Neuronal stem cell (in vitro differentiated cells): Measurements from ENCODE around the gene NEMF.
A peak's percentile ranks its signal among the peaks of the same experiment; 100 is the strongest.

Experiments
- DNase-seq: peaks from one replicate; pipeline ENCODE4 v3.0.0-alpha.2; 2013; ENCODE audit warnings: low spot score
- H2AFZ ChIP-seq: one replicate; pipeline ENCODE4 v1.6.1; 2013; ENCODE audit warnings: mild to moderate bottlenecking, low read length, inconsistent platforms
- H2AK5ac ChIP-seq: 2 replicates; pipeline ENCODE4 v1.6.1; 2013; ENCODE audit warnings: low read depth, mild to moderate bottlenecking, inconsistent platforms, low read length, moderate library complexity, mixed read lengths
- H2BK120ac ChIP-seq: 2 replicates; pipeline ENCODE4 v1.6.1; 2013; ENCODE audit warnings: low read depth, mild to moderate bottlenecking, inconsistent platforms, low read length, moderate library complexity, mixed read lengths
- H2BK12ac ChIP-seq: one replicate; pipeline ENCODE4 v1.6.1; 2013; ENCODE audit warnings: low read length, inconsistent platforms
- H2BK15ac ChIP-seq: 2 replicates; pipeline ENCODE4 v1.6.1; 2013; ENCODE audit warnings: mild to moderate bottlenecking, low read length, inconsistent platforms, mixed read lengths
- H2BK5ac ChIP-seq: one replicate; pipeline ENCODE4 v1.6.1; 2013; ENCODE audit warnings: inconsistent platforms, mild to moderate bottlenecking, low read length, moderate library complexity
- H3K14ac ChIP-seq: one replicate; pipeline ENCODE4 v1.6.1; 2013; ENCODE audit warnings: low read length, inconsistent platforms
- H3K18ac ChIP-seq: 2 replicates; pipeline ENCODE4 v1.6.1; 2013; ENCODE audit warnings: low read length, inconsistent platforms
- H3K23ac ChIP-seq: 2 replicates; pipeline ENCODE4 v1.6.1; 2013; ENCODE audit warnings: low read depth, mild to moderate bottlenecking, mixed read lengths, low read length, inconsistent platforms; ENCODE audit not compliant: poor library complexity
- H3K27ac ChIP-seq: replicated peaks from 3 replicates; pipeline ENCODE4 v1.5.1; 2013; ENCODE audit warnings: low read length, inconsistent platforms
- H3K27me3 ChIP-seq, 3 experiments: 2 replicates each; pipeline ENCODE4 v1.6.1; 2013; ENCODE audit warnings: low read length in 3 of 3, mild to moderate bottlenecking in 2 of 3, inconsistent platforms in 1 of 3, low read depth in 1 of 3, mixed read lengths in 1 of 3, moderate library complexity in 1 of 3; ENCODE audit not compliant: control insufficient read depth in 3 of 3, insufficient read depth in 3 of 3
- H3K36me3 ChIP-seq, 2 donors: replicated peaks in 1 of 2; 2 replicates each; pipeline ENCODE4 v1.6.1; 2013; ENCODE audit warnings: low read length in 2 of 2; ENCODE audit not compliant: control insufficient read depth in 2 of 2, insufficient read depth in 2 of 2
- H3K4ac ChIP-seq: 2 replicates; pipeline ENCODE4 v1.6.1; 2013; ENCODE audit warnings: inconsistent platforms, mild to moderate bottlenecking, low read length, moderate library complexity
- H3K4me1 ChIP-seq, 2 donors: 1 replicate in 1 of 2; 2 replicates in 1 of 2; pipeline ENCODE4 v1.6.1; 2013; ENCODE audit warnings: low read length in 2 of 2, low read depth in 1 of 2; ENCODE audit not compliant: control insufficient read depth in 2 of 2, insufficient read depth in 1 of 2
- H3K4me2 ChIP-seq: one replicate; pipeline ENCODE4 v1.6.1; 2013; ENCODE audit warnings: mild to moderate bottlenecking, low read length, inconsistent platforms; ENCODE audit not compliant: insufficient read depth, poor library complexity, severe bottlenecking
- H3K4me3 ChIP-seq, 2 donors: 2 replicates each; pipeline ENCODE4 v1.5.1; 2013; ENCODE audit warnings: low read length in 2 of 2, mild to moderate bottlenecking in 2 of 2, inconsistent platforms in 1 of 2, moderate library complexity in 1 of 2
- H3K79me1 ChIP-seq: one replicate; pipeline ENCODE4 v1.6.1; 2013; ENCODE audit warnings: low read depth, mild to moderate bottlenecking, inconsistent platforms, low read length, moderate library complexity
- H3K9ac ChIP-seq: one replicate; pipeline ENCODE4 v1.6.1; 2013; ENCODE audit warnings: mild to moderate bottlenecking, low read depth, low read length, inconsistent platforms; ENCODE audit not compliant: poor library complexity
- H3K9me3 ChIP-seq, 2 donors: replicated peaks in 1 of 2; 2 replicates each; pipeline versions ENCODE3 to v1.6.1; 2013; ENCODE audit warnings: low read length in 2 of 2, mild to moderate bottlenecking in 2 of 2, inconsistent platforms in 1 of 2, low read depth in 1 of 2, mixed read lengths in 1 of 2, moderate library complexity in 1 of 2; ENCODE audit not compliant: control insufficient read depth in 2 of 2, insufficient read depth in 1 of 2
- H4K8ac ChIP-seq: one replicate; pipeline ENCODE4 v1.6.1; 2013; ENCODE audit warnings: low read depth, mild to moderate bottlenecking, inconsistent platforms, low read length, moderate library complexity
- H4K91ac ChIP-seq: one replicate; pipeline ENCODE4 v1.6.1; 2013; ENCODE audit warnings: low read length, low read depth, mild to moderate bottlenecking, inconsistent platforms; ENCODE audit not compliant: poor library complexity
- WGBS, 2 donors: extraction: QIAGEN DNeasy Blood & Tissue Kit; methylation state at CpG; one replicate each; pipeline ENCODE4 v1.1.7; 2013; ENCODE audit warnings: missing lambda C conversion rate in 2 of 2, mixed read lengths in 1 of 2; ENCODE audit not compliant: insufficient read length in 2 of 2, insufficient replicate concordance in 1 of 2; ENCODE audit errors: extremely low coverage in 2 of 2; 5-methylcytosine and 5-hydroxymethylcytosine counted together

Gene NEMF

DNA sequence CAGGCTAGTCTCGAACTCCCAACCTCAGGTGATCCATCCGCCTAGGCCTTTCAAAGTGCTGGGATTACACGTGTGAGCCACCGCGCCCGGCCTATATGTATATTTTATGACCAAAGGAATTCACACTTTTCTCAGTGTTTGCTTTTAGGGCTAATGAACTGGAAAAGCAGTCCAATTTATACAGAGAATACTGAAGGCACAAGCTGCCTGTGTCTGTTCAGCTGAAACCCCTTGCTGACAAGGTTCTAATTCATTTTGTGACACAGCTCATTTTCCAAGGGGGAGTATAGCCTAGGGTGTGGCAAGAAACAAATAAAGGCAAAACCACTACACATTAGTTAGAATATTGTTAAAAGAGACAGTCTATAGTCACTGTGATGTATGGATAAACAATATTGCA is 18.3 kb upstream of the NEMF start:
- Histone ChIP-seq H3K79me1 (no peaks in the 10 kb centered on the region), H2BK15ac (no peak overlapping the region), H3K14ac (no peak overlapping the region), H3K18ac (no peak overlapping the region), H3K23ac (no peak overlapping the region), H4K8ac (no peak overlapping the region), H3K4me1 (peaks cover 0 to 2% of the 10 kb centered on the region in 2 donors), H3K27ac (no peak overlapping the region), H2AFZ (no peak overlapping the region), H2BK12ac (no peak overlapping the region), H3K36me3 (no peaks in the 10 kb centered on the region), H2AK5ac (no peak overlapping the region), H3K4ac (no peak overlapping the region), H2BK120ac (no peak overlapping the region), H3K4me2 (no peak overlapping the region), H3K9me3 (no peaks in the 10 kb centered on the region), H3K4me3 (no peak overlapping the region), H3K27me3 (no peaks in the 10 kb centered on the region), H2BK5ac (no peak overlapping the region), H3K9ac (no peak overlapping the region), H4K91ac (no peak overlapping the region)
- DNase-seq = no peak
- no CpG with 5 or more reads among the region's 6 CpGs for WGBS, 2 donors

DNA sequence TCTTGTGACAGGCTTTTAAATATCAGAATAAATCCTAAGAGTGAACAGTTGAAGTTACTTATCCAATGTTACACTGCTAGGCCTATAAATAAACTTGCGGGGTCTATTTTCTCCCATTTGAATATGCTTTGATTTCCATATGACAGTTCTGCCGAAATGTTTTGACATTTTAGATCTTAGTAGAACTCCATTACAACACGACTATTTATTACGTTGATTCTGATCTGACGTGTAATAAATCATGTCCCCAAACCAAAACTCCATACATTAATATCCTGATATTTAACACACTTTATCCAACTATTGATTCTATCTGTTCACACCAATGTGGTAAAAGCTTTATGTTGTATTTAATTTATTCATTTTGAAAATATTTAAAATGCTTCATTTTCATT is 16.1 kb upstream of the NEMF start:
- no peak overlapping the region for H2AK5ac ChIP-seq
- no peak for DNase-seq
- peak overlapping the region in 1 of 2 donors; percentile 75 for H3K4me3 ChIP-seq
- peaks cover 0 to 2% of the 10 kb centered on the region in 2 donors for H3K4me1 ChIP-seq
- H3K9me3 ChIP-seq = no peaks in the 10 kb centered on the region
- no peak overlapping the region for H4K8ac ChIP-seq
- H3K18ac ChIP-seq = no peak overlapping the region
- no peak overlapping the region for H4K91ac ChIP-seq
- no peak overlapping the region for H2BK120ac ChIP-seq
- no peak overlapping the region for H3K9ac ChIP-seq
- H3K27ac ChIP-seq = no peak overlapping the region
- no peak overlapping the region for H2BK5ac ChIP-seq
- peak overlapping the region; percentile 95 for H2AFZ ChIP-seq
- H3K36me3 ChIP-seq = no peaks in the 10 kb centered on the region
- H3K14ac ChIP-seq = no peak overlapping the region
- WGBS, 2 donors = no CpG with 5 or more reads among the region's 5 CpGs
- no peak overlapping the region for H3K4ac ChIP-seq
- no peak overlapping the region for H3K23ac ChIP-seq
- H3K79me1 ChIP-seq = no peaks in the 10 kb centered on the region
- H3K4me2 ChIP-seq = peak overlapping the region; percentile 72
- H3K27me3 ChIP-seq = no peaks in the 10 kb centered on the region
- no peak overlapping the region for H2BK15ac ChIP-seq
- no peak overlapping the region for H2BK12ac ChIP-seq

DNA sequence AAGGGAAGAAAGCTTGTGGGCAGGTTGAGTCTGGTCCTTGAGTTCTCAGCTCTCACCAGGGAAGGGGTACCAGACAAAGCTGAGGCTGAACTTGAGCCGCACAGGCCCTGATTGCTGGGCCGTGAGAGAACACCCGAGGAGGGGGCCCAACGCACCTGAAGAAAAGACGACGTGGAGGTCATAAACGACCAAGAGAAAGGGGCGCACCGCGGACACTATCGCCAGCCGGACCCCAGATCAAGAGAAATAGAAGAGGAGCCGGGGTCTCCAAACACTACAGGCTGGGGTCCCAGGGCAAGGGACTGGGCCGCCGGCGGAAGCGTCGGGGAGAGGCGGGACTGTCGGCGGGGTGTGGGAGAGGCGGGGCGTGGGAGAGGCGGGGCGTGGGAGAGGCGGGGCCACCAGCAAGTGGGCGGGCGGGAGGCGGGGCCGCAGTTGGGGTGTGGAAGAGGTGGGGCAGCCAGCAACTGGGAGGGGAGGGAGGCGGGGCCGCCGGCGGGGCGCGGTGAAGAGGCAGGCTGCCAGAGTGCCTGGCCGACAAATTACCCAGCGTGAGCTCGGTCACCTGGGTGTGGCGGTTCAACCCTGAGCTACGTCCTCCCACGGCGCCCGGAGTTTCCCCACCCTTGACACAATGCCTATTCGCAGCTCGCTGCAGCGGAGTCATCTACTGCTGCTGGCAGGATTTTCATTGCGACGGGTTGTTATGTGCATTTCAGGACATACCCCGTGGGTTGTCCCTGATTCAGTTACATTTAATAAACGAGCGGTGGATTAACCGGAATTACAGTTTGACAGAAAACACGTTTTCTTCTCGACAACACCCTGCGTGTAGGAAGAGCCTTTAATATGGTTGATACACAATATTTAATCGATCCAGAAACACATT is 15.5 kb upstream of the NEMF start:
- peak overlapping the region; percentile 81 for H3K4ac ChIP-seq
- peak overlapping the region; percentile 85 for H3K18ac ChIP-seq
- no peak overlapping the region for H4K8ac ChIP-seq
- H2AFZ ChIP-seq = peak overlapping the region; percentile 95
- H2BK120ac ChIP-seq = no peak overlapping the region
- H3K27me3 ChIP-seq = no peaks in the 10 kb centered on the region
- H4K91ac ChIP-seq = no peak overlapping the region
- H2BK15ac ChIP-seq = peak overlapping the region; percentile 94
- H3K9ac ChIP-seq = peak overlapping the region; percentile 68
- no peak overlapping the region for H2BK5ac ChIP-seq
- no peaks in the 10 kb centered on the region for H3K9me3 ChIP-seq
- no CpG with 5 or more reads among the region's 57 CpGs for WGBS, 2 donors
- H3K79me1 ChIP-seq = no peaks in the 10 kb centered on the region
- peak; percentile 86 for DNase-seq
- peak overlapping the region; percentile 40 for H3K23ac ChIP-seq
- peak overlapping the region; percentile 72 for H3K4me2 ChIP-seq
- H3K36me3 ChIP-seq = no peaks in the 10 kb centered on the region
- H3K14ac ChIP-seq = peak overlapping the region; percentile 33
- peak overlapping the region; percentile 75 to 78 for H3K4me3 ChIP-seq
- H3K4me1 ChIP-seq = peaks cover 0 to 2% of the 10 kb centered on the region in 2 donors
- H3K27ac ChIP-seq = no peak overlapping the region
- H2BK12ac ChIP-seq = no peak overlapping the region
- no peak overlapping the region for H2AK5ac ChIP-seq

DNA sequence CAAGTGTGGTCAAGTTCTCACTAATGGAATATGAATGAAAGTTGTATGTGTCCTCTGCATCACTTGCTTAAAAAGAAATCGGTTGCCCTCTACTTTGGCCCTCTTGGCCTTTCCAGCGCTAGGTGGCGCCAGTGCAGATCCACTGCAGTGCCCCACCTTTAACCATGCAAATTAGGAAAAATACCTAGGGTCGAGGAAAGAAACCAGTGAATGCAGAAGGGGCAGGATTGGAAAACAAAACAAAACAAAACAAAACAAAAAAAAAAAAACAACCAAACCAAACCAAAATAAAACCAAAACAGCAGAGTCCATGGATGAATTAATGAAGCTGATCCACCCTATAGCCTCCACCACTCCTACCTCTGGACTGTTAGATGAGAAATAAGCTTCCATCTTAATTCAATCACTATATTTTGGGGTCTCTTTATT is 12.9 kb upstream of the NEMF start:
- H3K27me3 ChIP-seq = no peaks in the 10 kb centered on the region
- no peak overlapping the region for H3K27ac ChIP-seq
- DNase-seq = peak; percentile 67
- no peak overlapping the region for H3K14ac ChIP-seq
- no CpG with 5 or more reads among the region's 4 CpGs for WGBS, 2 donors
- H3K18ac ChIP-seq = no peak overlapping the region
- no peaks in the 10 kb centered on the region for H3K9me3 ChIP-seq
- H3K4ac ChIP-seq = no peak overlapping the region
- H2AFZ ChIP-seq = no peak overlapping the region
- H2BK120ac ChIP-seq = no peak overlapping the region
- no peaks in the 10 kb centered on the region for H3K79me1 ChIP-seq
- H2AK5ac ChIP-seq = no peak overlapping the region
- no peak overlapping the region for H3K9ac ChIP-seq
- H3K4me2 ChIP-seq = no peak overlapping the region
- H4K8ac ChIP-seq = no peak overlapping the region
- no peak overlapping the region for H3K4me3 ChIP-seq
- no peak overlapping the region for H2BK5ac ChIP-seq
- no peak overlapping the region for H3K23ac ChIP-seq
- peaks cover 0 to 3% of the 10 kb centered on the region in 2 donors for H3K4me1 ChIP-seq
- no peaks in the 10 kb centered on the region for H3K36me3 ChIP-seq
- H2BK15ac ChIP-seq = no peak overlapping the region
- H2BK12ac ChIP-seq = no peak overlapping the region
- H4K91ac ChIP-seq = no peak overlapping the region
